Measurements from ENCODE around the gene CRABP1.

The CRABP1 gene

GRCh38 chr15:78390826-78391225 lies 50.7 kb downstream of the CRABP1 start:
- TF ChIP-seq, protein P1, sequence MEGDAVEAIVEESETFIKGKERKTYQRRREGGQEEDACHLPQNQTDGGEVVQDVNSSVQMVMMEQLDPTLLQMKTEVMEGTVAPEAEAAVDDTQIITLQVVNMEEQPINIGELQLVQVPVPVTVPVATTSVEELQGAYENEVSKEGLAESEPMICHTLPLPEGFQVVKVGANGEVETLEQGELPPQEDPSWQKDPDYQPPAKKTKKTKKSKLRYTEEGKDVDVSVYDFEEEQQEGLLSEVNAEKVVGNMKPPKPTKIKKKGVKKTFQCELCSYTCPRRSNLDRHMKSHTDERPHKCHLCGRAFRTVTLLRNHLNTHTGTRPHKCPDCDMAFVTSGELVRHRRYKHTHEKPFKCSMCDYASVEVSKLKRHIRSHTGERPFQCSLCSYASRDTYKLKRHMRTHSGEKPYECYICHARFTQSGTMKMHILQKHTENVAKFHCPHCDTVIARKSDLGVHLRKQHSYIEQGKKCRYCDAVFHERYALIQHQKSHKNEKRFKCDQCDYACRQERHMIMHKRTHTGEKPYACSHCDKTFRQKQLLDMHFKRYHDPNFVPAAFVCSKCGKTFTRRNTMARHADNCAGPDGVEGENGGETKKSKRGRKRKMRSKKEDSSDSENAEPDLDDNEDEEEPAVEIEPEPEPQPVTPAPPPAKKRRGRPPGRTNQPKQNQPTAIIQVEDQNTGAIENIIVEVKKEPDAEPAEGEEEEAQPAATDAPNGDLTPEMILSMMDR (IDR thresholded peaks at IDR 0.05; ENCODE audit: extremely low read depth, insufficient read depth, missing control alignments): no peak
- no peak for DNase-seq (ENCODE audit: low spot score)
- in situ Hi-C loops (cut with MboI; ENCODE audit: low pct_unique_long_range_greater_than_20kb, low sequenced_read_pairs, unreplicated experiment): no loop called here

- no peak for DNase-seq (ENCODE audit: low spot score)
- in situ Hi-C loops (cut with MboI; ENCODE audit: low pct_unique_long_range_greater_than_20kb, low sequenced_read_pairs, unreplicated experiment): no loop called here
- TF ChIP-seq, protein P1 (IDR thresholded peaks at IDR 0.05; ENCODE audit: extremely low read depth, insufficient read depth, missing control alignments): no peak
Measured at GRCh38 chr15:78391781-78392180, 51.6 kb downstream of the CRABP1 start.

DNA sequence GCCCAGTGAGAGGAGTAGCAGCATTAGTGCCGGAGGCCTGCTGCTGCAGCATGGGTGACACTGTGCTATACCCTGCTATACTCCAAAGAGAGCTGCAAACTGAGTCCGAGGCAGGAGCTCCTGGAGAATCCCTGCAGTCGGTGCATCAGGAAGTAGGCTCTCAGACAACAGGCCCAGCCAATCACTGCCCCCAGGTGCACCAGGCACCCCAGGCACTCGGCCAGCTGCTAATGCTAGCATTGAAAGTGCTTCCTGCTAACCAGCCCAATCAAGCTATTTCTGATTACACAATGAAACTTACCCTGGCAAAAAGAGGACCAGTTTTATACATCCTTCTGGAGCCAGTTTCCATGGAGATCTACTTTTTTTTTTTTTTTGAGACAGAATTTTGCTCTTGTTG lies 52.3 kb downstream of the CRABP1 start:
- DNase-seq (ENCODE audit: low spot score): no peak
- in situ Hi-C loops (cut with MboI; ENCODE audit: low pct_unique_long_range_greater_than_20kb, low sequenced_read_pairs, unreplicated experiment): no loop called here
- TF ChIP-seq, protein P1 (IDR thresholded peaks at IDR 0.05; ENCODE audit: extremely low read depth, insufficient read depth, missing control alignments): no peak

DNA sequence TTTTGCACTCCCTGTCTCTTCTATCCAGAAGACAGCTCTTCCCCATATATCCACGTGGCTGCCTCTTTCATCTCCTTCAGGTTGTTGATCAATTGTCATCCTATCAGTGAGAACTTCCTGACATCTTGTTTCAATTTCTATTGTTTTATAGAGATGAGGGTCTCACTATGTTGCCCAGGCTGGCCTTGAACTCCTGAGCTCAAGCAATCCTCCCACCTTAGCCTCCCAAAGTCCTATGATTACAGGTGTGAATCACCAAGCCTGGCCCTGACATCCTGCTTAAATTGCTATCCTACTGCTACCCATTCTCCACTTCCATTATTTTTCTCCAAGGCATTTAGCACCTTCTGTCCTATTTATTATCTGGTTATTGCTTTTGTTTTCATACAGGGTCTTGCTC lies 53.0 kb downstream of the CRABP1 start:
- DNase-seq (ENCODE audit: low spot score): no peak
- TF ChIP-seq, protein P1 (IDR thresholded peaks at IDR 0.05; ENCODE audit: extremely low read depth, insufficient read depth, missing control alignments): no peak
- in situ Hi-C loops (cut with MboI; ENCODE audit: low pct_unique_long_range_greater_than_20kb, low sequenced_read_pairs, unreplicated experiment): no loop called here

- in situ Hi-C loops (cut with MboI; ENCODE audit: low pct_unique_long_range_greater_than_20kb, low sequenced_read_pairs, unreplicated experiment): no loop called here
- TF ChIP-seq, protein P1 (IDR thresholded peaks at IDR 0.05; ENCODE audit: extremely low read depth, insufficient read depth, missing control alignments): no peak
- no peak for DNase-seq (ENCODE audit: low spot score)
Measured at GRCh38 chr15:78394026-78394425, 53.9 kb downstream of the CRABP1 start.

GRCh38 chr15:78394981-78395616 lies 54.9 kb downstream of the CRABP1 start:
- no peak for DNase-seq (ENCODE audit: low spot score)

More at GRCh38 chr15:78394981-78395616, 54.9 kb downstream of the CRABP1 start:
- TF ChIP-seq, protein P1 (IDR thresholded peaks at IDR 0.05; ENCODE audit: extremely low read depth, insufficient read depth, missing control alignments): no peak
- in situ Hi-C loops (cut with MboI; ENCODE audit: low pct_unique_long_range_greater_than_20kb, low sequenced_read_pairs, unreplicated experiment): no loop called here
